Gastrocnemius medialis (tissue), 4 donors: Measurements from ENCODE around the gene PKIB. TPM values are rescaled to one million over a fixed set of nuclear protein-coding genes. Genes with fewer than 3 reads are reported as not detected.

Experiments used
- ATAC-seq, 2 donors: fragments of 150-250 bp; one replicate each; pipeline ENCODE4 v1.9.1; 2016
- DNase-seq, 2 donors: peaks; one replicate each; pipeline ENCODE4 v3.0.0-alpha.2; 2019
- H3K27ac ChIP-seq, 4 donors: fragments of 200-600 bp; sonication (generic); 1 replicate in 1 of 4; 2 replicates in 3 of 4; pipeline ENCODE4 v1.5.1; 2016 to 2018; ENCODE audit warnings: mild to moderate bottlenecking in 2 of 4, moderate library complexity in 1 of 4
- H3K27me3 ChIP-seq, 3 donors: fragments of 200-600 bp; sonication (generic) in 2 of 3; 1 replicate in 1 of 3; 2 replicates in 2 of 3; pipeline versions ENCODE4 v1.5.1 to v1.6.0; 2016 to 2019; ENCODE audit warnings: mild to moderate bottlenecking in 1 of 3, moderate library complexity in 1 of 3
- H3K36me3 ChIP-seq, 2 donors: fragments of 200-600 bp; sonication (generic) in 1 of 2; one replicate each; pipeline ENCODE4 v1.5.1; 2017 to 2018
- H3K4me1 ChIP-seq, 2 donors: fragments of 200-600 bp; sonication (generic) in 1 of 2; one replicate each; pipeline ENCODE4 v1.5.1; 2016 to 2017; ENCODE audit warnings: mild to moderate bottlenecking in 2 of 2
- H3K4me3 ChIP-seq, 4 donors: fragments of 200-600 bp; sonication (generic) in 3 of 4; 1 replicate in 1 of 4; 2 replicates in 3 of 4; pipeline ENCODE4 v1.5.1; 2016 to 2019; ENCODE audit warnings: mild to moderate bottlenecking in 2 of 4
- H3K9me3 ChIP-seq, 3 donors: fragments of 200-600 bp; sonication (generic) in 2 of 3; 1 replicate in 1 of 3; 2 replicates in 2 of 3; pipeline ENCODE4 v1.5.1; 2016 to 2019
- POLR2A ChIP-seq, 2 donors: fragments of 450-650 bp; IDR thresholded peaks; one replicate each; pipeline ENCODE4 v1.6.1; 2017; ENCODE audit warnings: antibody characterized with exemption in 2 of 2, mild to moderate bottlenecking in 2 of 2, moderate library complexity in 2 of 2
- in situ Hi-C, 4 donors: fragments of 200-750 bp; cut with MboI; loops; one replicate each; pipeline versions ENCODE4 v1.15.0 to v1.8.0; 2017; ENCODE audit warnings: low sequenced_read_pairs in 4 of 4
- intact Hi-C: fragments of 100-400 bp; cut with DNase I; formaldehyde crosslinking; loops from one replicate; pipeline ENCODE4 v1.15.1; 2023; ENCODE audit warnings: low total_unique reads
- total RNA-seq, 4 donors: library from RNA; depleted of rRNA; stranded (reverse); fragments of >200 nt; gene quantifications; one replicate each; pipeline versions ENCODE4 v1.1.0 to v1.2.3, GENCODE V29; 2016
- TF ChIP-seq, protein P1 (sequence below), 5 experiments: fragments of 450-650 bp in 3 of 5; fragments of 200-600 bp in 2 of 5; sonication (generic) in 2 of 5; IDR thresholded peaks in 4 of 5; conservative IDR thresholded peaks in 1 of 5; 1 replicate in 4 of 5; 2 replicates in 1 of 5; pipeline ENCODE4 v1.5.1; 2016 to 2019; ENCODE audit warnings: antibody characterized with exemption in 5 of 5, mild to moderate bottlenecking in 3 of 5, moderate library complexity in 3 of 5

The PKIB gene
- total RNA-seq, 4 donors from 2014 or later, result 0.64 to 1.1 (median 0.97) TPM

DNA sequence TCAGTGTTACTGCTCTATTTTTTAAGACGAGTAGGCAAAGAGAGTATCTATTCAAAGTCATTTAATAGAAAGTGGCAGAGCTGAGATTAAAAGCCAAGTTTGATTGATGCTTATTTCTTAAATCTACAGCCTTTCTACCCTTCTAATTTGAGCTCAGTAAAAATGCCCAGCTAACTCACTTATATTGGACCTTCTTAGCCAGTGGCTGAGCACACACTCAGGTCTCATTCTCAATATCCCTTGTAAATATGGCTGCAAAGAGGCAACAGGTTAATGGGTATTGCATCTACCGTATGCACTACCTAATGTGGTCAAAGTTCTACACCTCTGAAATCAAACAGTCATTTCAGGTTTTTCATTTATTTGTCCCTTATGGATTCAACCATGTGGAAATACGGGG, 6.7 kb downstream of the PKIB start:
- Histone ChIP-seq H3K27ac (no peak overlapping the region), H3K9me3 (no peaks in the 10 kb centered on the region), H3K4me3 (no peak overlapping the region), H3K27me3 (no peaks in the 10 kb centered on the region), H3K4me1 (no peaks in the 10 kb centered on the region), H3K36me3 (no peaks in the 10 kb centered on the region)
- in situ Hi-C loops, result no loop called here
- DNase-seq, result no peak
- ATAC-seq, result no peak
- intact Hi-C loops, result no loop called here
- TF ChIP-seq, protein P1, sequence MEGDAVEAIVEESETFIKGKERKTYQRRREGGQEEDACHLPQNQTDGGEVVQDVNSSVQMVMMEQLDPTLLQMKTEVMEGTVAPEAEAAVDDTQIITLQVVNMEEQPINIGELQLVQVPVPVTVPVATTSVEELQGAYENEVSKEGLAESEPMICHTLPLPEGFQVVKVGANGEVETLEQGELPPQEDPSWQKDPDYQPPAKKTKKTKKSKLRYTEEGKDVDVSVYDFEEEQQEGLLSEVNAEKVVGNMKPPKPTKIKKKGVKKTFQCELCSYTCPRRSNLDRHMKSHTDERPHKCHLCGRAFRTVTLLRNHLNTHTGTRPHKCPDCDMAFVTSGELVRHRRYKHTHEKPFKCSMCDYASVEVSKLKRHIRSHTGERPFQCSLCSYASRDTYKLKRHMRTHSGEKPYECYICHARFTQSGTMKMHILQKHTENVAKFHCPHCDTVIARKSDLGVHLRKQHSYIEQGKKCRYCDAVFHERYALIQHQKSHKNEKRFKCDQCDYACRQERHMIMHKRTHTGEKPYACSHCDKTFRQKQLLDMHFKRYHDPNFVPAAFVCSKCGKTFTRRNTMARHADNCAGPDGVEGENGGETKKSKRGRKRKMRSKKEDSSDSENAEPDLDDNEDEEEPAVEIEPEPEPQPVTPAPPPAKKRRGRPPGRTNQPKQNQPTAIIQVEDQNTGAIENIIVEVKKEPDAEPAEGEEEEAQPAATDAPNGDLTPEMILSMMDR (IDR thresholded peaks at IDR 0.05 in 4 of 5, conservative IDR thresholded peaks at IDR 0.05 in 1 of 5), result no peak
- TF ChIP-seq POLR2A (IDR thresholded peaks at IDR 0.05), result no peak

DNA sequence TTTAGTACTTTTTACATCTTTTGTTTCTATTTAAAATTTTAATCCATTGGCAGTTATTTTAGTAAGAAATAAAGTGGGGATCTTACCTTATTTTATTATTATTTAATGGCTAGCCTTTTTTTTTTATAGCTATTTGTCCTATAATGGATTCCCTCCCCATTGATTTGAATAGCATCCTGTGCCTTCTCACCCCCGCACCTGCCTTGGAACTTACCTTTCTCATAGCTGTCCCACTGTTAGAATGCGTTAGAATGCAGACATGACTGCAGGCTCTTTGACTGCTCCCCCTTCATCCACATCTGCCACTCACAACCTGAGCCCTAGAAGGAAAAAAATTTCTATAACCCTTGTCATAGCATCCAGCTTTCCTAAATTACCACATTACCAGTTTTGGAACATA, 9.1 kb downstream of the PKIB start:
- Histone ChIP-seq H3K4me3 (no peak overlapping the region), H3K9me3 (no peaks in the 10 kb centered on the region), H3K27me3 (no peaks in the 10 kb centered on the region), H3K36me3 (no peaks in the 10 kb centered on the region), H3K27ac (no peak overlapping the region), H3K4me1 (no peaks in the 10 kb centered on the region)
- in situ Hi-C loops, result no loop called here
- TF ChIP-seq, protein P1 (IDR thresholded peaks at IDR 0.05 in 4 of 5, conservative IDR thresholded peaks at IDR 0.05 in 1 of 5), result no peak
- TF ChIP-seq POLR2A (IDR thresholded peaks at IDR 0.05), result no peak
- ATAC-seq, result no peak
- intact Hi-C loops, result no loop called here
- DNase-seq, result no peak

DNA sequence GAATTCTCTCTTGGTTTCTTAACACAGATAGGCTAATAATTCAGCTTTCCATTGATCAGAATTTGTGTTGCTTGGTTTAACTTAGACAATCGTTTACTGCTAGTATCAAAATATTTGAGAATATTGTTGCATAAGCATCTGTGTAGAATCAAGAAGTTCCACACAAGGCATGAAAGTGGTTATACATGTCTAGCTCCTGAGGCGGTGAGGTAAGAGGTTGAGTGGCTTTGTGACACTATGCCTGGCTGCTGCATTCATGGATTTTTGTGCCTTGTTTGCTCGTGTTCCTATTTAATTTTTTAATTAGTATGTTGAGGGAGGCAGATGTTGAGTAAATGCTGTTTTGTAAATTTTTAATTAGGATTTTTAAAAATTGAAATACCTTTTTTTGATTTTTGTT, 10.2 kb downstream of the PKIB start:
- intact Hi-C loops (no loop called here), in situ Hi-C loops (no loop called here)
- Histone ChIP-seq H3K36me3 (no peaks in the 10 kb centered on the region), H3K27me3 (no peaks in the 10 kb centered on the region), H3K27ac (no peak overlapping the region), H3K9me3 (no peaks in the 10 kb centered on the region), H3K4me3 (no peak overlapping the region), H3K4me1 (no peaks in the 10 kb centered on the region)
- ATAC-seq (no peak), DNase-seq (no peak)
- TF ChIP-seq POLR2A (IDR thresholded peaks at IDR 0.05), result no peak
- TF ChIP-seq, protein P1 (IDR thresholded peaks at IDR 0.05 in 4 of 5, conservative IDR thresholded peaks at IDR 0.05 in 1 of 5), result no peak

DNA sequence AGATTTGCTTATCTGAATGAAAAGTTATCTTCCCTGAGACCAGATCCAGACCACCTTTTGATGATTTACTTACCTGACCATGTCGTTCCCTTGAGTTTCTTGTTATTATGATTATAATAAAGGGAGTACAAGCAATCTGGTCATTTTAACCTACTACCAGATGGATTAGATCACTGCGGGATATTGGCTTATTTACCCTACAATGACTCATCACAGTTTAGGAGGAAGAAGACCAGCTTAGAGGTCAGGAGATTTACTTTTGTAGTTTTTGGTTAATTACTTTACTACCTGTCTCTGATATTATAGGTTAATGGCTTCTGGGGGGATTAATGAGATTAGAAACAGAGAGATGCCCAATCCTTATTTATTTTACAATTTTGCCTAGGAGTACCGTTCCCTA, 10.7 kb downstream of the PKIB start:
- intact Hi-C loops, result no loop called here
- no peaks in the 10 kb centered on the region for H3K4me1 ChIP-seq
- H3K9me3 ChIP-seq, result no peaks in the 10 kb centered on the region
- no peak overlapping the region for H3K27ac ChIP-seq
- in situ Hi-C loops, result no loop called here
- no peak for TF ChIP-seq POLR2A (IDR thresholded peaks at IDR 0.05)
- TF ChIP-seq, protein P1 (IDR thresholded peaks at IDR 0.05 in 4 of 5, conservative IDR thresholded peaks at IDR 0.05 in 1 of 5), result no peak
- no peaks in the 10 kb centered on the region for H3K27me3 ChIP-seq
- no peaks in the 10 kb centered on the region for H3K36me3 ChIP-seq
- no peak for ATAC-seq
- H3K4me3 ChIP-seq, result no peak overlapping the region
- no peak for DNase-seq

DNA sequence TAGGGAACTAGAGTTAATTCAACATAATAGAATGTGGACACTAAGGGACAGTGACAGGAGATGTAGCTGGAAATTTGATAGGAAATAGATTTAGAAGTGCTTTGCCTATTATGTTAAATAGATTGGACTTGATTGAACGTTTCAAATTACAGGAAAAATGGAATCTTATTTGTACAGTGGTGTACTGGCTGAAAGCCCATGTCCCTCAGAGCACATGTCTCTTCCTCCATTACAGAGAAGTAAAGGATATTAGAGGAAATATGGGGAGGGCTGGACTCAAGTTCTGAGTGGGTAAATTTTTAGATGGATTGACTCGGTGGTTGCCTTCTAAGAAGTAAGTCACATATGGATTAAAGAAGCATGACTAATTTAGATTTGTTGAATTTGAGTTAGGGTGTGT, 11.4 kb downstream of the PKIB start:
- DNase-seq, result no peak
- intact Hi-C loops, result no loop called here

More for the DNA sequence above, 11.4 kb downstream of the PKIB start:
- H3K4me1 ChIP-seq, result no peaks in the 10 kb centered on the region
- H3K36me3 ChIP-seq, result no peaks in the 10 kb centered on the region
- ATAC-seq, result no peak
- TF ChIP-seq, protein P1 (IDR thresholded peaks at IDR 0.05 in 4 of 5, conservative IDR thresholded peaks at IDR 0.05 in 1 of 5), result no peak
- TF ChIP-seq POLR2A (IDR thresholded peaks at IDR 0.05), result no peak
- H3K4me3 ChIP-seq, result no peak overlapping the region
- in situ Hi-C loops, result no loop called here
- H3K27ac ChIP-seq, result no peak overlapping the region
- no peaks in the 10 kb centered on the region for H3K9me3 ChIP-seq
- H3K27me3 ChIP-seq, result no peaks in the 10 kb centered on the region
